GM23338 (cell line): Measurements from ENCODE around the gene PLCXD3. TPM values are rescaled to one million over a fixed set of nuclear protein-coding genes. Genes with fewer than 3 reads are reported as not detected.

ENCODE experiments used
- ATAC-seq: fragments of 200-7000 bp; cut with Tn5 transposase; 3 replicates; pipeline ENCODE4 v1.9.1; 2020
- DNase-seq: peaks from one replicate; pipeline ENCODE4 v3.0.0-alpha.2; 2015; ENCODE audit warnings: low spot score
- H2AFZ ChIP-seq: fragments of 200-600 bp; sonication (generic); 2 replicates; pipeline ENCODE4 v1.8.0; 2016; ENCODE audit warnings: antibody characterized with exemption, mild to moderate bottlenecking, moderate library complexity
- H3F3A ChIP-seq: fragments of 200-600 bp; sonication (generic); replicated peaks from 2 replicates; pipeline ENCODE4 v1.8.0; 2017; ENCODE audit warnings: antibody characterized with exemption, mixed run types, low read depth
- H3K27ac ChIP-seq: fragments of 200-600 bp; sonication (generic); 2 replicates; pipeline ENCODE4 v1.6.1; 2016; ENCODE audit warnings: low read depth
- H3K27me3 ChIP-seq: fragments of 200-600 bp; sonication (generic); 2 replicates; pipeline ENCODE4 v1.8.0; 2016; ENCODE audit warnings: mild to moderate bottlenecking, mixed run types, moderate library complexity; ENCODE audit not compliant: insufficient read depth
- H3K36me3 ChIP-seq: fragments of 200-600 bp; sonication (generic); 2 replicates; pipeline ENCODE4 v1.8.0; 2016; ENCODE audit warnings: mild to moderate bottlenecking; ENCODE audit not compliant: insufficient read depth
- H3K4me1 ChIP-seq: fragments of 200-600 bp; sonication (generic); 2 replicates; pipeline ENCODE4 v1.8.0; 2016; ENCODE audit warnings: mild to moderate bottlenecking, moderate library complexity; ENCODE audit not compliant: insufficient read depth
- H3K4me2 ChIP-seq: fragments of 200-600 bp; sonication (generic); 2 replicates; pipeline ENCODE4 v1.7.1; 2017; ENCODE audit warnings: mixed run types
- H3K4me3 ChIP-seq: fragments of 200-600 bp; sonication (generic); 2 replicates; pipeline ENCODE4 v1.6.1; 2016; ENCODE audit warnings: mixed run types
- H3K79me2 ChIP-seq: fragments of 200-600 bp; sonication (generic); replicated peaks from 2 replicates; pipeline ENCODE4 v1.8.0; 2017; ENCODE audit warnings: mild to moderate bottlenecking; ENCODE audit not compliant: insufficient read depth
- H3K9me2 ChIP-seq: fragments of 200-600 bp; sonication (generic); 2 replicates; pipeline ENCODE4 v1.8.0; 2017; ENCODE audit not compliant: insufficient read depth
- H4K20me1 ChIP-seq: fragments of 200-600 bp; sonication (generic); replicated peaks from 2 replicates; pipeline ENCODE4 v1.8.0; 2017; ENCODE audit warnings: mild to moderate bottlenecking; ENCODE audit not compliant: insufficient read depth
- H3K27ac Mint-ChIP-seq: 2 replicates; pipeline ENCODE4 v1.8.0; 2020; ENCODE audit warnings: inconsistent platforms, mild to moderate bottlenecking, moderate library complexity, mixed read lengths
- H3K27me3 Mint-ChIP-seq: 3 replicates; pipeline ENCODE4 v1.8.0; 2022; ENCODE audit warnings: low read depth, mild to moderate bottlenecking, moderate library complexity, mixed read lengths, inconsistent platforms; ENCODE audit not compliant: insufficient read depth, poor library complexity
- H3K36me3 Mint-ChIP-seq: 3 replicates; pipeline ENCODE4 v1.8.0; 2021; ENCODE audit warnings: low read depth, mild to moderate bottlenecking, inconsistent platforms, moderate library complexity, mixed read lengths
- H3K4me1 Mint-ChIP-seq: 3 replicates; pipeline ENCODE4 v1.8.0; 2020; ENCODE audit warnings: mild to moderate bottlenecking, inconsistent platforms, mixed read lengths
- H3K4me3 Mint-ChIP-seq: 3 replicates; pipeline ENCODE4 v1.8.0; 2021; ENCODE audit warnings: moderate library complexity, mild to moderate bottlenecking, inconsistent platforms, mixed read lengths
- H3K9me3 Mint-ChIP-seq: 3 replicates; pipeline ENCODE4 v1.8.0; 2020; ENCODE audit warnings: moderate library complexity, mild to moderate bottlenecking, inconsistent platforms, mixed read lengths
- ETS1 ChIP-seq: IDR thresholded peaks from 2 replicates; pipeline ENCODE4 v1.6.1; 2016; ENCODE audit warnings: antibody characterized with exemption
- EZH2phosphoT487 ChIP-seq: fragments of 200-600 bp; sonication (generic); IDR thresholded peaks from one replicate; pipeline ENCODE4 v1.8.1; 2018; ENCODE audit warnings: antibody characterized with exemption; ENCODE audit not compliant: unreplicated experiment
- JUNB ChIP-seq: IDR thresholded peaks from one replicate; pipeline ENCODE4 v1.6.1; 2016; ENCODE audit warnings: antibody characterized with exemption; ENCODE audit not compliant: unreplicated experiment
- ZNF114 ChIP-seq: fragments of 250-450 bp; sonication (Bioruptor Pico); IDR thresholded peaks from 2 replicates; pipeline ENCODE4 v1.5.0; 2020; ENCODE audit warnings: mild to moderate bottlenecking, moderate library complexity
- ZNF331 ChIP-seq: fragments of 250-450 bp; sonication (Bioruptor Pico); IDR thresholded peaks from 2 replicates; pipeline ENCODE4 v1.5.0; 2020; ENCODE audit warnings: low read depth, mild to moderate bottlenecking, moderate library complexity
- polyA plus RNA-seq: library from polyadenylated mRNA; unstranded; fragments of >200 nt; fragmentation: Nextera tagmentation; extraction: Ambion mirVana; gene quantifications from 2 replicates; pipeline ENCODE4 v1.2.1, GENCODE V29; 2016
- total RNA-seq: library from RNA; depleted of rRNA; stranded (reverse); fragments of >200 nt; shearing (Covaris generic); gene quantifications from 2 replicates; pipeline ENCODE4 v1.2.3, GENCODE V29; 2014
- TF ChIP-seq, protein P1 (sequence below), 2 experiments: fragments of 200-600 bp in 1 of 2; sonication (generic) in 1 of 2; conservative IDR thresholded peaks; 2 replicates each; pipeline versions ENCODE4 v1.5.1 to v1.6.1; 2016 to 2017; ENCODE audit warnings: antibody characterized with exemption in 2 of 2, low read depth in 2 of 2, mild to moderate bottlenecking in 2 of 2, moderate library complexity in 1 of 2
- TF ChIP-seq, protein P2 (sequence below): fragments of 250-450 bp; sonication (Bioruptor Pico); IDR thresholded peaks from 2 replicates; pipeline ENCODE4 v1.5.0; 2020; ENCODE audit warnings: mild to moderate bottlenecking, moderate library complexity
- TF ChIP-seq, protein P3 (sequence below): IDR thresholded peaks from one replicate; pipeline ENCODE4 v1.6.1; 2018; ENCODE audit warnings: antibody characterized with exemption; ENCODE audit not compliant: unreplicated experiment

PLCXD3 gene
- total and polyA plus RNA-seq, 2 experiments from 2014 or later, result 0.03 TPM

GRCh38 chr5:41465493-41466171 lies 44.8 kb downstream of the PLCXD3 start:
- ATAC-seq, result no peak
- H3K4me1 Mint-ChIP-seq, result no peaks in the 10 kb centered on the region

GRCh38 chr5:41459557-41459956 lies 50.8 kb downstream of the PLCXD3 start:
- no peaks in the 10 kb centered on the region for H3K9me3 Mint-ChIP-seq
- no peaks in the 10 kb centered on the region for H3K79me2 ChIP-seq
- H3K36me3 Mint-ChIP-seq, result no peaks in the 10 kb centered on the region
- H3K4me1 ChIP-seq, result no peaks in the 10 kb centered on the region
- H3K4me3 ChIP-seq, result no peak overlapping the region
- no peak overlapping the region for H2AFZ ChIP-seq
- no peaks in the 10 kb centered on the region for H3F3A ChIP-seq
- H3K27ac Mint-ChIP-seq, result no peak overlapping the region
- no peaks in the 10 kb centered on the region for H3K27me3 ChIP-seq
- H3K27ac ChIP-seq, result no peak overlapping the region
- no peak overlapping the region for H3K4me2 ChIP-seq
- H3K27me3 Mint-ChIP-seq, result no peaks in the 10 kb centered on the region
- TF ChIP-seq ZNF331 (CRISPR knock-in tag) (no peak), ZNF114 (CRISPR knock-in tag) (no peak), ETS1 (no peak), JUNB (no peak), EZH2phosphoT487 (no peak)
- TF ChIP-seq, protein P1, sequence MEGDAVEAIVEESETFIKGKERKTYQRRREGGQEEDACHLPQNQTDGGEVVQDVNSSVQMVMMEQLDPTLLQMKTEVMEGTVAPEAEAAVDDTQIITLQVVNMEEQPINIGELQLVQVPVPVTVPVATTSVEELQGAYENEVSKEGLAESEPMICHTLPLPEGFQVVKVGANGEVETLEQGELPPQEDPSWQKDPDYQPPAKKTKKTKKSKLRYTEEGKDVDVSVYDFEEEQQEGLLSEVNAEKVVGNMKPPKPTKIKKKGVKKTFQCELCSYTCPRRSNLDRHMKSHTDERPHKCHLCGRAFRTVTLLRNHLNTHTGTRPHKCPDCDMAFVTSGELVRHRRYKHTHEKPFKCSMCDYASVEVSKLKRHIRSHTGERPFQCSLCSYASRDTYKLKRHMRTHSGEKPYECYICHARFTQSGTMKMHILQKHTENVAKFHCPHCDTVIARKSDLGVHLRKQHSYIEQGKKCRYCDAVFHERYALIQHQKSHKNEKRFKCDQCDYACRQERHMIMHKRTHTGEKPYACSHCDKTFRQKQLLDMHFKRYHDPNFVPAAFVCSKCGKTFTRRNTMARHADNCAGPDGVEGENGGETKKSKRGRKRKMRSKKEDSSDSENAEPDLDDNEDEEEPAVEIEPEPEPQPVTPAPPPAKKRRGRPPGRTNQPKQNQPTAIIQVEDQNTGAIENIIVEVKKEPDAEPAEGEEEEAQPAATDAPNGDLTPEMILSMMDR (conservative IDR thresholded peaks at IDR 0.05; ENCODE audit: low read depth in 2 of 2), result no peak
- TF ChIP-seq, protein P2, sequence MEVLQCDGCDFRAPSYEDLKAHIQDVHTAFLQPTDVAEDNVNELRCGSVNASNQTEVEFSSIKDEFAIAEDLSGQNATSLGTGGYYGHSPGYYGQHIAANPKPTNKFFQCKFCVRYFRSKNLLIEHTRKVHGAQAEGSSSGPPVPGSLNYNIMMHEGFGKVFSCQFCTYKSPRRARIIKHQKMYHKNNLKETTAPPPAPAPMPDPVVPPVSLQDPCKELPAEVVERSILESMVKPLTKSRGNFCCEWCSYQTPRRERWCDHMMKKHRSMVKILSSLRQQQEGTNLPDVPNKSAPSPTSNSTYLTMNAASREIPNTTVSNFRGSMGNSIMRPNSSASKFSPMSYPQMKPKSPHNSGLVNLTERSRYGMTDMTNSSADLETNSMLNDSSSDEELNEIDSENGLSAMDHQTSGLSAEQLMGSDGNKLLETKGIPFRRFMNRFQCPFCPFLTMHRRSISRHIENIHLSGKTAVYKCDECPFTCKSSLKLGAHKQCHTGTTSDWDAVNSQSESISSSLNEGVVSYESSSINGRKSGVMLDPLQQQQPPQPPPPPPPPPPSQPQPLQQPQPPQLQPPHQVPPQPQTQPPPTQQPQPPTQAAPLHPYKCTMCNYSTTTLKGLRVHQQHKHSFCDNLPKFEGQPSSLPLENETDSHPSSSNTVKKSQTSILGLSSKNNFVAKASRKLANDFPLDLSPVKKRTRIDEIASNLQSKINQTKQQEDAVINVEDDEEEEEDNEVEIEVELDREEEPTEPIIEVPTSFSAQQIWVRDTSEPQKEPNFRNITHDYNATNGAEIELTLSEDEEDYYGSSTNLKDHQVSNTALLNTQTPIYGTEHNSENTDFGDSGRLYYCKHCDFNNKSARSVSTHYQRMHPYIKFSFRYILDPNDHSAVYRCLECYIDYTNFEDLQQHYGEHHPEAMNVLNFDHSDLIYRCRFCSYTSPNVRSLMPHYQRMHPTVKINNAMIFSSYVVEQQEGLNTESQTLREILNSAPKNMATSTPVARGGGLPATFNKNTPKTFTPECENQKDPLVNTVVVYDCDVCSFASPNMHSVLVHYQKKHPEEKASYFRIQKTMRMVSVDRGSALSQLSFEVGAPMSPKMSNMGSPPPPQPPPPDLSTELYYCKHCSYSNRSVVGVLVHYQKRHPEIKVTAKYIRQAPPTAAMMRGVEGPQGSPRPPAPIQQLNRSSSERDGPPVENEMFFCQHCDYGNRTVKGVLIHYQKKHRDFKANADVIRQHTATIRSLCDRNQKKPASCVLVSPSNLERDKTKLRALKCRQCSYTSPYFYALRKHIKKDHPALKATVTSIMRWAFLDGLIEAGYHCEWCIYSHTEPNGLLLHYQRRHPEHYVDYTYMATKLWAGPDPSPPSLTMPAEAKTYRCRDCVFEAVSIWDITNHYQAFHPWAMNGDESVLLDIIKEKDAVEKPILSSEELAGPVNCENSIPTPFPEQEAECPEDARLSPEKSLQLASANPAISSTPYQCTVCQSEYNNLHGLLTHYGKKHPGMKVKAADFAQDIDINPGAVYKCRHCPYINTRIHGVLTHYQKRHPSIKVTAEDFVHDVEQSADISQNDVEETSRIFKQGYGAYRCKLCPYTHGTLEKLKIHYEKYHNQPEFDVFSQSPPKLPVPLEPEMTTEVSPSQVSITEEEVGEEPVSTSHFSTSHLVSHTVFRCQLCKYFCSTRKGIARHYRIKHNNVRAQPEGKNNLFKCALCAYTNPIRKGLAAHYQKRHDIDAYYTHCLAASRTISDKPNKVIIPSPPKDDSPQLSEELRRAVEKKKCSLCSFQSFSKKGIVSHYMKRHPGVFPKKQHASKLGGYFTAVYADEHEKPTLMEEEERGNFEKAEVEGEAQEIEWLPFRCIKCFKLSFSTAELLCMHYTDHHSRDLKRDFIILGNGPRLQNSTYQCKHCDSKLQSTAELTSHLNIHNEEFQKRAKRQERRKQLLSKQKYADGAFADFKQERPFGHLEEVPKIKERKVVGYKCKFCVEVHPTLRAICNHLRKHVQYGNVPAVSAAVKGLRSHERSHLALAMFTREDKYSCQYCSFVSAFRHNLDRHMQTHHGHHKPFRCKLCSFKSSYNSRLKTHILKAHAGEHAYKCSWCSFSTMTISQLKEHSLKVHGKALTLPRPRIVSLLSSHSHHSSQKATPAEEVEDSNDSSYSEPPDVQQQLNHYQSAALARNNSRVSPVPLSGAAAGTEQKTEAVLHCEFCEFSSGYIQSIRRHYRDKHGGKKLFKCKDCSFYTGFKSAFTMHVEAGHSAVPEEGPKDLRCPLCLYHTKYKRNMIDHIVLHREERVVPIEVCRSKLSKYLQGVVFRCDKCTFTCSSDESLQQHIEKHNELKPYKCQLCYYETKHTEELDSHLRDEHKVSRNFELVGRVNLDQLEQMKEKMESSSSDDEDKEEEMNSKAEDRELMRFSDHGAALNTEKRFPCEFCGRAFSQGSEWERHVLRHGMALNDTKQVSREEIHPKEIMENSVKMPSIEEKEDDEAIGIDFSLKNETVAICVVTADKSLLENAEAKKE (CRISPR knock-in tag), result no peak
- TF ChIP-seq, protein P3, sequence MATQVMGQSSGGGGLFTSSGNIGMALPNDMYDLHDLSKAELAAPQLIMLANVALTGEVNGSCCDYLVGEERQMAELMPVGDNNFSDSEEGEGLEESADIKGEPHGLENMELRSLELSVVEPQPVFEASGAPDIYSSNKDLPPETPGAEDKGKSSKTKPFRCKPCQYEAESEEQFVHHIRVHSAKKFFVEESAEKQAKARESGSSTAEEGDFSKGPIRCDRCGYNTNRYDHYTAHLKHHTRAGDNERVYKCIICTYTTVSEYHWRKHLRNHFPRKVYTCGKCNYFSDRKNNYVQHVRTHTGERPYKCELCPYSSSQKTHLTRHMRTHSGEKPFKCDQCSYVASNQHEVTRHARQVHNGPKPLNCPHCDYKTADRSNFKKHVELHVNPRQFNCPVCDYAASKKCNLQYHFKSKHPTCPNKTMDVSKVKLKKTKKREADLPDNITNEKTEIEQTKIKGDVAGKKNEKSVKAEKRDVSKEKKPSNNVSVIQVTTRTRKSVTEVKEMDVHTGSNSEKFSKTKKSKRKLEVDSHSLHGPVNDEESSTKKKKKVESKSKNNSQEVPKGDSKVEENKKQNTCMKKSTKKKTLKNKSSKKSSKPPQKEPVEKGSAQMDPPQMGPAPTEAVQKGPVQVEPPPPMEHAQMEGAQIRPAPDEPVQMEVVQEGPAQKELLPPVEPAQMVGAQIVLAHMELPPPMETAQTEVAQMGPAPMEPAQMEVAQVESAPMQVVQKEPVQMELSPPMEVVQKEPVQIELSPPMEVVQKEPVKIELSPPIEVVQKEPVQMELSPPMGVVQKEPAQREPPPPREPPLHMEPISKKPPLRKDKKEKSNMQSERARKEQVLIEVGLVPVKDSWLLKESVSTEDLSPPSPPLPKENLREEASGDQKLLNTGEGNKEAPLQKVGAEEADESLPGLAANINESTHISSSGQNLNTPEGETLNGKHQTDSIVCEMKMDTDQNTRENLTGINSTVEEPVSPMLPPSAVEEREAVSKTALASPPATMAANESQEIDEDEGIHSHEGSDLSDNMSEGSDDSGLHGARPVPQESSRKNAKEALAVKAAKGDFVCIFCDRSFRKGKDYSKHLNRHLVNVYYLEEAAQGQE, result no peak
- peaks cover 2% of the 10 kb centered on the region; the same call in 1 of the 2 replicates for H3K9me2 ChIP-seq
- H3K4me1 Mint-ChIP-seq, result no peaks in the 10 kb centered on the region
- H3K36me3 ChIP-seq, result no peaks in the 10 kb centered on the region
- DNase-seq (no peak), ATAC-seq (no peak)
- H4K20me1 ChIP-seq, result no peaks in the 10 kb centered on the region
- no peak overlapping the region for H3K4me3 Mint-ChIP-seq

More at GRCh38 chr5:41465493-41466171, 44.8 kb downstream of the PLCXD3 start:
- no peaks in the 10 kb centered on the region for H4K20me1 ChIP-seq
- no peaks in the 10 kb centered on the region for H3K9me3 Mint-ChIP-seq
- no peaks in the 10 kb centered on the region for H3F3A ChIP-seq
- H3K79me2 ChIP-seq, result no peaks in the 10 kb centered on the region
- no peak overlapping the region for H3K4me2 ChIP-seq
- no peaks in the 10 kb centered on the region for H3K36me3 ChIP-seq
- no peak overlapping the region for H3K4me3 Mint-ChIP-seq
- H3K4me1 ChIP-seq, result no peaks in the 10 kb centered on the region
- no peak overlapping the region for H3K27ac Mint-ChIP-seq
- DNase-seq, result no peak
- no peak for TF ChIP-seq ZNF331 (CRISPR knock-in tag)
- no peak overlapping the region for H3K4me3 ChIP-seq
- no peaks in the 10 kb centered on the region; the same call in 1 of the 2 replicates for H3K9me2 ChIP-seq
- no peaks in the 10 kb centered on the region for H3K27me3 ChIP-seq
- no peaks in the 10 kb centered on the region for H3K27me3 Mint-ChIP-seq
- H3K27ac ChIP-seq, result no peak overlapping the region
- H2AFZ ChIP-seq, result no peak overlapping the region
- H3K36me3 Mint-ChIP-seq, result no peaks in the 10 kb centered on the region
